HS-27A (cell line): Measurements from ENCODE around the gene NHERF2.

Source experiments
- DNase-seq: peaks from one replicate; pipeline ENCODE4 v3.0.0-alpha.2; 2012; ENCODE audit warnings: low read depth, missing footprints

The NHERF2 gene

DNA sequence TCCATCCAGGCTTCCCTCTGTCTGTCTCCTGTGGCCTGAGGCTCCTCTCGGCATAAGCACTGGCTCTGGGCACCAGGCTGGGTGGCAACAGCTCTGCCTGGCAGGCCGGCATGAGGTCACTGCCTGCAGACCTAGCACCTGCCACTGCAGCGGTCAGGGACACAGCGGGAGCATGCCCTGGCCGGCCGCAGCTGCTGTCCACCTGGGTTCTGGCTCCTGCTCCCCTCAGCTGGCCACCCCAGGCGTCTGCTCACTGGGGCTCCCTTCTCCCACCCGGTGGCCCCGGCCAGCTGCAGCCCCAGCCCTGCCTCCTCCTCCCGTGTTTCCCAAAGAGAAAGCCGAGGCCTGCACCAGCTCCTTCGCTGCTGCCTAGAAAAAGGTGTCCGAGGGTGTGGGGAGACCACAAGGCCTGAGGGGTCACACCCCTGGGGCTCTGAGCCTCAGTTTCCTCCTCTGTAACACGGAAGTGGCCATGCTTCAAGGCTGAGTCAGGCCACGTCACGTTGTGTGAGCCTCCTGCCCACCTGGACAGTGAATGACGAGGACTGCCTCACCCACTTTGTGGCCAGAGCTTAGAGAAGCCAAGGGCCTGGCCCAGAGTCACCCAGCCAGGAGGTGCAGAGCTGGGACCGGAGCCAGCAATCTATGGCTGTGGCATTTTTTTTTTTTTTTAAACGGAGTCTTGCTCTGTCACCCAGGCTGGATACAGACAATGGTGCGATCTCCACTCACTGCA is 14.3 kb downstream of the NHERF2 start:
- no peak for DNase-seq

DNA sequence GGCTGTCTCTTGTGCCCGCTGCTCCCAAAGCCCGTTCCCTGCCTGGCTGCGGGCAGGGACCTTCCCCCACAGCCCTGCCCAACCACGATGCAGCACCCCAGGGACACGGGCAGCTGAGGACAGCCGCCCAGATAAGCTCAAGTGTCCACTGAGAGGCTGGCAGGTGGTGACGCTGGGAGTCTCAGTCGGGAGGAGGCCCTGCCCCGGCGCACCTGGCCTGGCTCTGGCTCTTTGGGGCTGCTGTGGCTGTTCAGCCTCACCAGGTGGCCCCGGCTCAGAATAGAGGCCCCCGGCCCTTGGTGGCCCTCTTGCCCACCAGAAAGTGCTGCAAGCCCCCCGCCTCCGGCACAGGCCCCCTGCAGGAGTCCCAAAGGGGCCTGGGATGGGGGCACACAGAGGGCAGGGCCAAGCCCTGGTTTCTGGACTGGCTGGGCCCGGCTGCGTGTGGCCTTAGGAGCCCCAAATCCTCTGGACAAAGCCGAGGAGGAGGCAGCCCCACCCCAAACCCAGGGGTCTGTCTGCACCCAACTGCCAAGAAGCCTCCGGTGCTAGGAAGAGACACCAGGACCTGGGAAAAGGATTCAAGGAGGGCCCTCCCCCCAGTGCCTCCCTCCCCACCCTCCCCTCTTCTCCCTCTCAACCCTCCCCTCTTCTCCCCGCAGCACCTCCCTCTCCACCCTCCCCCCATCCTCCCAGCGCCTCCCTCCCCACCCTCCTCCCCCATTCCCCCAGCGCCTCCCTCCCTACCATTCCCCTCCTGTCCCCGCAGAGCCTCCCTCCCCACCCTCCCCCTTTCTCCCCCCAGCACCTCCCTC is 15.7 kb downstream of the NHERF2 start:
- DNase-seq = no peak

DNA sequence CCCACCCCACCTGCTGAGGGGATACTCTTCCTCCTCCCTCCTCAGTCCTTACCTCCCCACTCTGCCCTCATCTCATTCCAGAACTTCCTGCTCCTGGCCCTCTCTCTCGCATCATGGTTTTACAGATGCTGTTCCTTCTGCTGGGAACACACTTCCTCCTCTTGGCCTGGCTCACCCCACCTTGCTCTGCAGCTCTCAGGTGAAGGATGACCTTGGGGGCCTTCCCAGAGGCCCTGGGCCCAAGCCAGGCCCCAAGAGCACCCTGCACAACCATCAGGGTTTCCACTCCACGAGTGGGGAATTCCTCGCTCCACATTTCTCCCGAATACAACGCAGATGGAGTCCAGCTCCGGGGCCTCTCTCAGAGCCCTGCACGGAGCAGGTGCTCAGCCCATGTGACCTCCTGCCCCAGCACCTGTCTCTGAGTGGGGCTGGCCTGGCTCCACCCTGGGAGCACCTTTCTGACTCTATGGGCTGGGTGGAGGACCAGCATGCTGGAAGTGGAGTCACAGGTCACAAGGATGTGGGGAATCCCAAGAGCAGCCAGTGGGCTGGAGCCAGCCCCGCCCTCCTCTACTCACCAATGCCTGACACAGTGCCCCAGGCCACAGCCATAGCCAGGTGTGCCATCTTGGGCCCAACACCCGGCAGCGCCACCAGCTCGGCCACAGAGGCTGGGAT is 16.4 kb downstream of the NHERF2 start:
- no peak for DNase-seq

DNA sequence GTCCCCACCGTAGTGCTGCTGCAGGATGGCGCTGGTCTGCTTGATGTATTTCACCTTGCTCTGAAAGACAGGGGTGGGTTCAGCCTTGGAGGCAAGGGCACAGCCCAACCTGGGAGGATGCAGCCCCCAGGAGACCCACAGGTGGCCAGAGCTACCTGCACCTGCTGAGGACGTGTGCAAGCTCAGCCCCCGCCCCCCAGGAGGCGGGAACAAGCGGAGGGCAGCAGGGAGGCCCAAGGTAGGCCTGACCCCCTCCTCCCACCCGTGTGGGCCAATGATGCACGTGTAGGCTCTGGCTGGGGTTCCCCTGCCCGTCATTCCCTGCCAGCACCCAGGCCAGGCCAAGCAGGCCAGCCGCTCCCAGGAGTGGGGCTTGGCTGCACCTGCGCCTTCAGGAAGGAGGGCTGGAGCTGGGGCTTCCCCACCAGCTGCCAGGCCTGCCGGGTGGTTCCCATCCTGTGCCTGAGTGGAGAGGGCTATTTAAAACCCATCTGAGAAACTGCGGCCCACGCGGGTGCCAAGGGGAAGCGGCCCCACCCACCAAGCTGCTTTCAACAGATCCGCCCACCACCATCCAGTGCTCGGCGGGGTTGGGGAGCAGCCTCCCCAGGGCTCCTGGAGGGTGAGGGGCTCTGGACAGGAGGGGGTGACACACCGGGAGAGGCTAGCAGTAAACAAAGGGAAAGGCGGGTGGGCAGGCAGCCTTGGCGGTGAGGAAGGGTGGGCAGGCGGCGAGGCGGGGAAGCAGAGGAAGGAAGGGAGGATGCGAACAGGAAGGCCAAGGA is 17.2 kb downstream of the NHERF2 start:
- DNase-seq = no peak

DNA sequence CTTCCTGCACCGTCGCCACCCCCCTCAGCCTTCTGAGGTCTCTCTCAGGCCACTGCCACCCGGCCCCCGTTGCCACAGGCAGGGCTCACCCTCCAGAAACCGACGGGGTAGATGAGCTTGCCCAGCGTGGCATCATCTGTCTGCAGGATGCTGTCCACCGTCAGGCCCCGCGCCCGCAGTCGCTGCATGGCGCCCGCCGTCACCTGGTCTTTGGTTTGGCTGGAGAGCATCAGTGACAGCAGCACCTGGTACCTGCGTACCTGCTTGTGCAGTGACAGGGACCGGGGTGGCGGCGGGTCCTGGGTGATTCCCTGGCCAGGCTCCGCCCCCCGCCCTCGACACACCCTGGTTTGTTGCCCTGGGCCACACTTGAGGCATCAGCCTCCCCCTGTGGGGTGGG is 17.8 kb downstream of the NHERF2 start:
- DNase-seq = no peak

DNA sequence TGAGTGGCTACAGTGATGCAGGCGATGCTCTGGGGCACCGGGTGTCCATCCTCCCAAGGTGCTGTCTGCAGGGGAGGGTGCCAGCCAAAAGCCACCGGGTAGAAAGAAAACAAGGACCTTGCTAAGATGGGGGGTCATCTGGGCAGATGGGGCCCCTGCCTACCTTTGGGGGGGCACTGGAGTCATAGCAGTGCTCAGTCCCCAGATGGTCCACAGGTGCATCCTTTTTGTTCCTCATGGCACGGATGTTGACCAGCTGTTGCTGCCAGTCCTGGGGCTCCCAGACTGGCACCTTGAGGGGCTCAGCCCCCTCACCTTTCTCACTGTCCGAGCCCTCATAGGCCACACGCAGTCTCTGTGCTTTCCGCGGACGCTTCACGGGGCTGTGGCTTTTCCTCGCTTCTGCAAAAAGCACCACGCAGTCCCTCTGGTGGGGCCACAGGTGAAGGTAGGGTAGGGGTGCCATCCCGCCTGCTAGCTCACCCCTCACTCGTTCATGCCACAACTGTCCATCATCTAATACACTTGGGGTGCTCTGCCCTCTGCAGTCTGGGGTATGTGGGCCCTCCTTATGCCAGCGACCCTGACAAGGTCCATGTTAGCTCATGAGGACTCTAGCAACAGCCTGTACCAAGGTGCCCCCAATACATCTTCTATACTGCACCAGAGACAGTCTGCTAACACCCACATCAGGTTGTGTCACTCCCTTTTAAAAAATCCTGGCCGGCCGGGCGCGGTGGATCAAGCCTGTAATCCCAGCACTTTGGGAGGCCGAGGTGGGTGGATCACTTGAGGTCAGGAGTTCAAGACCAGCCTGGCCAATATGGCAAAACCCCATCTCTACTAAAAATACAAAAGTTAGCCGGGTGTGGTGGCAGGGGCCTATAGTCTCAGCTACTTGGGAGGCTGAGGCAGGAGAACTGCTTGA is 19.5 kb downstream of the NHERF2 start:
- no peak for DNase-seq

DNA sequence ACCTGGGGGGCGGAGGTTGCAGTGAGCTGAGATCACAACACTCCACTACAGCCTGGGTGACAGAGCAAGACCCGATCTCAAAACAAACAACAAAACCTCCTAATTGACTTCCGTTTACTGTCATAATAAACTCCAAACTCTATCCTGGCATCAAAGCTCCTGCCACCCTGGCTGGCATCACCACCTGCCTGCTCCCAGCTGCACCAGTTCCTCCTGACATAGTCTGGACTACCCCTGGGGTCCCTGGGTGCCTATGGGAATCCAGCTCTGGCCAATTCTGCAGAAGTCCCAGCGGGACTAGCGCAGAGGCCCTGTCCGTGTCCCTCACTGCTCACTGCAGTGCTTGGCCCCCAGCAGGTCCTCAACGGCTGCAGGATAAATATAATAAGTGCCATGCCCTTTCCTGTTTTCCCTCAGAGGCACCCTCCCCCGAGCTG is 20.2 kb downstream of the NHERF2 start:
- DNase-seq = no peak

DNA sequence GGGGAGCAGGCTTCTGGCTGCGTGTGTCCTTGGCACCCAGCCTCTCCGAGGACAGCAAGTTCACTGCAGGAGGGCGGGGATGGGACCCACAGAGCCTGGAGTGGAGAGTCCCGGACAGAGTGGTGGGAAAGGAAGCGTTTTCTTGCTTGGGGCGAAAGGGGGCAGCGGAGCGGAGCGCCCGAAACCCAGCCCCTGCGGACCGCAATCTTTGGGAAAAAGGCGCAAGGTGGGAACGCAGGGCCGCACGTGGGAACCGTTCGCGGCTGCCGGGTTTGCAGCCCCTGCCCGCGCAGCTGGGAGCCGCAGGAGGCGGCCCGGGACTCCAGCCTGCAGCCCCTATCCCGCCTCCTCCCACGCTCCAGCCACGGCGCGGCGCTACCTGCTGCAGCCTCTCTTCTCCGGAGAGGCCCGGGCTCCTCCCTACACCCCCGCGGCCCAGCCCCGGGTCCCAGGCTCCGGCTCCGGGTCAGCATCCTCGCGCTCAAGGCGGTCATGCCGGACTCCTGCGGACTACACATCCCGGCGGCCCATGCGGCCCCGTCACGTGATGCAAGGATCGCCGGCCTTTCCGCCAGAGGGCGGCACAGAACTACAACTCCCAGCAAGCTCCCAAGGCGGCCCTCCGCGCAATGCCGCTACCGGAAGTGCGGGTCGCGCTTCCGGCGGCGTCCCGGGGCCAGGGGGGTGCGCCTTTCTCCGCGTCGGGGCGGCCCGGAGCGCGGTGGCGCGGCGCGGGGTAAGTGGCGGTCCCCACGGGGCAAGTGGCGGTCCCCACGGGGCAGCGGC is 20.8 kb downstream of the NHERF2 start, which contains the start of the genes NTHL1 and TSC2:
Gene NTHL1, minus strand, starts transcription at position 505 of the 786 bp plus-strand sequence. Its CDS starts 11 bp downstream, at position 494.
Gene TSC2, plus strand, starts transcription at position 656 of the 786 bp plus-strand sequence. CDS start 631 bp downstream, outside the sequence.
- DNase-seq = peak; percentile 81

DNA sequence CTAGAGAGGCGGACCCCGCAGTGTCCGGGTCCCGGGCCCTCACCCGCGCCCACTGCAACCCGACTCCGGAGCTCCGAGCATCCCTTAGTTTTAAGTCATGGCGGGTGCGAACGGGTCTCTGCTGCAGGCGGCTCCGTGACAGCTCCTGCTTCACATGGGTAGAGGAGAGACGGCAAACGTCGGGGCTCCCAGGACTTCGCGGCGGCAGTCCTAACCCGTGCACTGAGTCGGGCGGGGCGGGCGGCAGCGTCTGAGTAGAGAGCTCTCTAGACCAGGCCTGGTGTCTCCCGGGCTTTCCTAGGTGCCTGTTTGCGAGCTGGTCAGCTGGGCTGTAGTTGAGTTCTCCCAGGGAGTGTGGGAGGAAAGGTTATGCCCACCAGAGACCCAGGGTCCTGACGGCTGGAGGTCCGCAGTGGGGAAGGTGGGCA is 21.4 kb downstream of the NHERF2 start:
- no peak for DNase-seq

DNA sequence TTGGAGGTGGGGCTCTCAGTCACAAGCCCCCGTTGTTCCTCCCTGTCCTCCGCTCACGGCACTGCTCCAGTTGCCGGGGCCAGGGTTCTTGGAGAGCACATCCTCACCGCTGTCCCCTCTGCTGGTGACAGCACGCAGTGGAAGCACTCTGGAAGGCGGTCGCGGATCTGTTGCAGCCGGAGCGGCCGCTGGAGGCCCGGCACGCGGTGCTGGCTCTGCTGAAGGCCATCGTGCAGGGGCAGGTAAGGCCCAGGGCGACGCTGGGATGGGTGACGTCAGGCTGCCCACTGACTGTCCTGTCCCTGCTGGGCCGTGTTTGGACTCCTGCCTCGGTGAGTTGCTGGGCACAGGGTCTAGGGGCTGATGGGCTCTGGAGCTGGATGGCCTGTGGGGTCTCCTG is 26.5 kb downstream of the NHERF2 start:
- DNase-seq = no peak

DNA sequence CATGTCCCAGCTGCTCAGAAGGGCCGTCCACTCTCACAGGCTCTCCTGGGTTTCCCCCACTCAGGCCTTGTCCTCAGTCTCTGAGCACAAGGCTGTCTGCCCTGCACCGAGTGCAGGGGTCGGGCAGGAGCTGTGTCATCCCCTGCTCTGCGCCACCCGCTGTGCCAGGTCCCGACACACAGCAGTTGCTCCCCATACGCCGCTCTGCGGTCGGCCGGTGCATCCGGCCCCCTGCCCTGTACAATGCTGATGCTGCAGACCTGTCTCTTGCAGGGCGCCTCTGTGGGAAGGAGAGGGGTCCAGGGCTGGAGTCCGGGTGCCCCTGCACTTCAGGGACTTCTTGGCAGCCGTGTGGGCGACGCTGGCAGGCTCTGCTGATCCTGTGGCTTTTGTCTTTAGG is 27.2 kb downstream of the NHERF2 start:
- no peak for DNase-seq

DNA sequence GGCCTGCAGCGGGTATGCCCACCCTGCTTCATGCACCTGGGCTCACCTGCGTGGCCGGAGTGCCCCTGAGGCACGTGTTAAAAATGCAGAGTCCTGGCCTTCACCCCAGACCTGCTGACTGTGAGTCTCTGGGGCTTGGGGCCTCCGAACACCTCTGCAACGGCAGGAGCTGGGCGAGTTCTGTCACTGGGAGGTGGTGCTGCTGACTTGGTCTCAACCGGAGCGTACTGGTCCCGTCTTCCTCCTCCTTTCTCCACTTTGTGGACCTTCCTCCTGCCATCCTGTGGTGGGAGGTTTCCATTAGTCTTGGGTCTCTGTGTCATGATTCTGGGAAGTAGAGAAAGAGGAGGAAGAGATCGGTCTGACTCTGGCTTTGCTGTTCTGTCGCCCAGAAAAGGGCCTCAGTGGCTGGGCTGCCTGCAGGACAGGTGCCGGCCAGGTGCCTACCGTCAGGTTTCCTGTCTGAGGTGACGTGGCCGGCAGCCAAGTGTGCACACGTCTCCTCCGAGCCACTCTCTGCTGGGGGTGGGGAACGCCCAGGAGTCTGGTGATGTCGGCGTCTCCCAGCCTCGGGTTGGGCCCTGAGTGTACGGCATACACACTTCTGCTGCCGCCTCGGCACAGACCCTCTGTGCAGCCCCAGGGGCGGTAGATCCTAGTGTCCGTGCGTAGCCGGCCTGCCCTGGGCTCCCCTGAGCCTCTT is 28.0 kb downstream of the NHERF2 start:
- DNase-seq = no peak

DNA sequence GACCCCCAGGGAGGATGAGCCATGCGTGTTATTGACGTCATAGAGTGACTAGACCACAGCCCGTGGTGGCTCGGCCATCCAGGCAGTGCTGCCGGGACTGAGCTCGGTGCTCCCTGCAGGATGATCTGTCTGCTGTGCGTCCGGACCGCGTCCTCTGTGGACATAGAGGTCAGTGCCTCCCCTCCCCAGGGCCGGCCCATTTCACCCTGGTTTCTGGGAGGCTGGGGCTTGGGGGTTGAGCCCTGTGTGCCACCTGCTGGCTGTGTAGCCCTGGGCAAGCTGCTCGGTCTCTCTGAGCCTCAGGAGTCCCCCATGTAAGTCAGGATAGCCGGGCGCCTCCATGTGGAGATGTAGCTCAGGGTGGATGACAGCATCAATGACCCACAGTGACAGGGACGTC is 29.4 kb downstream of the NHERF2 start:
- DNase-seq = no peak

DNA sequence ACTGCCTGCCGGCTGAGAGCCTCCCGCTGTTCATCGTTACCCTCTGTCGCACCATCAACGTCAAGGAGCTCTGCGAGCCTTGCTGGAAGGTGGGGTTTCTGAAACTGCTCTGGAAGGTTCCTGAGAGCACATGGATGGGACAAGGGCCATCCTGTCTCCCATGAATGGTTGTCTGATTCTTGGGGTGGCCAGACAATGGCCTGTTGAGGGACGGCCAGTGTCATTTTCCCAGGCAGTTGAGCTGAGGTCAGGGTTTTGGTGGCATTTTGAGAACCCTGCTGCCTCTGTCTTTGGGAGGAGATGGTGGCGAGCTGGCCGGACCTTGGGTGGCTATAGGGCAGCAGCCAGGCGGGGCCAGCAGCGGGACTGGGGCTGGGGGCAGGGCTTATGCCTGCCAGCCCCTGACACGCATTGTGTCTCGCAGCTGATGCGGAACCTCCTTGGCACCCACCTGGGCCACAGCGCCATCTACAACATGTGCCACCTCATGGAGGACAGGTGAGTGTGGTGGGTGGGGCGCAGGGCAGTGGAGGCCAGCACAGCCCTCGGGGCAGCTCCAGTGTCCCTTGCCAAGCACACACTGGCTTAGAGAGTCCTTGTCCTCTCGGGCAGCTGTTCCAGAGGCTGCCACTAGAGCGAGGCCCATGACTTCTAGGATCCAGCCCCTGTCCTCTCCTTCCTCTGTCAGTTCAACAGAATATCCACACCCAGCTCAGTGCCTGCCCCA is 30.1 kb downstream of the NHERF2 start:
- DNase-seq = no peak

DNA sequence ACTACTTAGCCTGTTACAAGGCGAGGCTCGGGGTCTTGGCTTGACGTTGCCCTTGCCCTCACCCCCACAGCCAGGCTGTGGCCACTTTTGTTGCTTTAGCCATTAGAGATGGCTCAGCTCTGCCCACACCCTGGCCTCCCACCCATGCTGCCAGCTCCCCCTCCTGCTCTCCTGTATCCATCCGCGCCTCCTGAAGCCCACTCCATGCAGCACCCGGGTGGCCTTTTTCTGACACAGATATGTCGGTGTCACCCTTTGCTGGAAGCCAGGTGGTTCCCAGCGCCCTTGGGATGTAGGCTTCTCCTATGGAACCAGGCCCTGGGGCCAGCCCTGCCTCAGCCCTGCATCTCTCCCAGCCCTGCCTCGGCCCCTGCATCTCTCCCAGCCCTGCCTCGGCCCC is 30.7 kb downstream of the NHERF2 start:
- DNase-seq = no peak

DNA sequence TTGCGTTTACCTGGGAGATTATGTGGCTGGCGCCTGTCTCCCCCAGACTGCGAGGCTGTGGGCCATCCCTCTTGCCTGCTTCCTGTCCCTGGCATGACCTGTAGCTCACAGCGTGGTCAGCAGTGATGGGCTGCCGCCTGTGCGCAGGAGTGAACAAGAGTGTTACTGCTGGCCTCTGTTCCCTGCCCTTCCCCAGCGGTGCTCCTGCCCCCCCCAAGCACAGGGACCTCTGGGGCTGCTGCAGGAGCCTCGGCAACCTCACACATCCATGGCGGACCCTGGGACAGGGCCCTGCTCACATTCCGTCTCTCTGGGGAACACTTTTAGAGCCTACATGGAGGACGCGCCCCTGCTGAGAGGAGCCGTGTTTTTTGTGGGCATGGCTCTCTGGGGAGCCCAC is 31.7 kb downstream of the NHERF2 start:
- no peak for DNase-seq

DNA sequence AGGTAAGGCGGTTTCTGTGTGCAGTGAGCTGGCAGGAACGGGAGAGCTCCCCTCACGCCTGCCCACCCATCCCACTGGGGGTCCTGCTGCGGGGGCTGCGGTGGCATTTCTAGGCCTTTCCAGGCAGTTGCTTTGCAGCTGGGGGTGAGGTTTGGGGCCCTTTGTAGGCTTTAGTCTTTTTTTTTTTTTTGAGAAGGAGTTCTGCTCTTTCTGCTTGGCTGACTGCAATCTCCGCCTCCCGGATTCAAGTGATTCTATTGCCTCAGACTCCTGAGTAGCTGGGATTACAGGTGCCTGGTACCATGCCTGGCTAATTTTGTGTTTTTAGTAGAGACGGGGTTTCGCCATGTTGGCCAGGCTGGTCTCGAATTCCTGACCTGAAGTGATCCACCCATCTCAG is 32.2 kb downstream of the NHERF2 start:
- no peak for DNase-seq

DNA sequence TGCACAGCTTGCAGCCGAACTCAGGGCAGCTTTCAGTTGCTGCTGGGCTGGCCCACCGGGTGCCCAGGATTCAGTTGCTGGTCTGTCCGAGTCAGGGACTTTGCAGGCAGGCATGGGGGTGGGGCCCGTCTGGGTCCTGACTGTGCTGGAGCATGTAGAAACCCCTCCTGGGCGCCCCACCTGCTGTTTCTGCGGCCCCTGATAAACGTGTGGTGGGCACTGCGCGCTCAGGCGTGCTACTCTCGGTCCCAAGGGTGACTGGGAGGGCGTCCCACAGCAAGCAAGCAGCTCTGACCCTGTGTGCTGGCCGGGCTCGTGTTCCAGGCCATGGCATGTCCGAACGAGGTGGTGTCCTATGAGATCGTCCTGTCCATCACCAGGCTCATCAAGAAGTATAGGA is 33.6 kb downstream of the NHERF2 start:
- DNase-seq = no peak

DNA sequence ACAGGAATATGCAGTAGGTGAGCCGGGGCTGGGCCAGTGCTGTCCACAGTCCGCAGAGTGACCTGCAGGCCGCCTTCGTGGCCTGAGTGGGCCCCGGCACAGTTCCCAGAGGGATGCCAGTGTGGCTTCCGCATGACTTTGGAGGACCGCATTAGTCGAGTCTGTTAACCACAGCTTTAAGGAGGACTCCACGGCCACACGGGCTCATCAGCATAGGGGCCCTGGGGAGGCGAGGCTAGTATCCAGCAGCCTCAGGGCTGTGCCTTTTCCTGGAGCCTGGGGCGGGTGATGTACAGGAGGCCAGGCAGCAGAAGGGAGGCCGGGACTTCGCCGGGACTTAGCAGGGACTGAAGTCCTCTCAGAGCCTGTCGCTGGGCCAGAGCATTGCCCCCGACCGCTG is 34.3 kb downstream of the NHERF2 start:
- DNase-seq = no peak
